ENCODE results near the gene MMADHC. TPM values are rescaled to one million over a fixed set of nuclear protein-coding genes. Genes with fewer than 3 reads are reported as not detected.

MMADHC gene
- total and polyA plus RNA-seq, 2 experiments from 2014 or later, result 138 to 158 TPM

DNA sequence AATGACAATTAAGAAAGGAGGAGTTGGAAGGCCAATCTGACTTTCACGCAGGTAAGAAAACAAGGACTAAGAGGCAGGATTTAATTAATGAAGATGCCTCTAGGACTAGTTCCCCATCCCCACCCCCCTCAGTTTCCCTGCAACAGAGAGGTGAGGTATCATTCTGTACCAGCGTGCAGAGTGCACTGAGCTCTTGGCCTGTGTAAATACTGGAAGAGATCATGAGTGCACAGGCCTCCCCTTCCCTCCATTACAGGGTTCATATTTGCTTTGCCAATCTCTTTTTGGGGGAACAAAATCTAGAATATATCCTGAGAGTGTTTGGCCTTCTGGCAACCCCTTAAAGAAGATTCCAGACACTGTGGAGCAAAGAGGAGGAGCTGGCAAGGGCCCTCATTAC is 60.9 kb downstream of the MMADHC start:
- Histone ChIP-seq H3K27me3 (no peaks in the 10 kb centered on the region), H2AFZ (no peak overlapping the region), H3K4me1 (ENCODE audit: insufficient read depth) (peaks cover 11% of the 10 kb centered on the region), H3K9me2 (replicated peaks; ENCODE audit: insufficient read depth) (no peaks in the 10 kb centered on the region), H3K4me2 (no peak overlapping the region), H3K79me2 (no peaks in the 10 kb centered on the region), H3K9me3 (ENCODE audit: low read depth) (no peaks in the 10 kb centered on the region), H3K36me3 (replicated peaks; ENCODE audit: insufficient read depth, low read depth) (no peaks in the 10 kb centered on the region), H3K27ac (no peak overlapping the region), H4K20me1 (ENCODE audit: insufficient read depth, poor library complexity, severe bottlenecking) (no peaks in the 10 kb centered on the region), H3K4me3 (no peak overlapping the region)
- WGBS (ENCODE audit: low lambda C conversion rate, missing lambda C conversion rate), result 65% methylated on average over 2 of the region's 2 CpGs
- TF ChIP-seq, protein P1, sequence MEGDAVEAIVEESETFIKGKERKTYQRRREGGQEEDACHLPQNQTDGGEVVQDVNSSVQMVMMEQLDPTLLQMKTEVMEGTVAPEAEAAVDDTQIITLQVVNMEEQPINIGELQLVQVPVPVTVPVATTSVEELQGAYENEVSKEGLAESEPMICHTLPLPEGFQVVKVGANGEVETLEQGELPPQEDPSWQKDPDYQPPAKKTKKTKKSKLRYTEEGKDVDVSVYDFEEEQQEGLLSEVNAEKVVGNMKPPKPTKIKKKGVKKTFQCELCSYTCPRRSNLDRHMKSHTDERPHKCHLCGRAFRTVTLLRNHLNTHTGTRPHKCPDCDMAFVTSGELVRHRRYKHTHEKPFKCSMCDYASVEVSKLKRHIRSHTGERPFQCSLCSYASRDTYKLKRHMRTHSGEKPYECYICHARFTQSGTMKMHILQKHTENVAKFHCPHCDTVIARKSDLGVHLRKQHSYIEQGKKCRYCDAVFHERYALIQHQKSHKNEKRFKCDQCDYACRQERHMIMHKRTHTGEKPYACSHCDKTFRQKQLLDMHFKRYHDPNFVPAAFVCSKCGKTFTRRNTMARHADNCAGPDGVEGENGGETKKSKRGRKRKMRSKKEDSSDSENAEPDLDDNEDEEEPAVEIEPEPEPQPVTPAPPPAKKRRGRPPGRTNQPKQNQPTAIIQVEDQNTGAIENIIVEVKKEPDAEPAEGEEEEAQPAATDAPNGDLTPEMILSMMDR (IDR thresholded peaks at IDR 0.05; ENCODE audit: poor library complexity), result no peak
- TF ChIP-seq EZH2phosphoT487 (IDR thresholded peaks at IDR 0.05; ENCODE audit: low read depth, severe bottlenecking, unreplicated experiment) (no peak), EZH2 (IDR thresholded peaks at IDR 0.05; ENCODE audit: borderline replicate concordance) (no peak)
- no peak for DNase-seq (ENCODE audit: low spot score)

GRCh38 chr2:149525323-149525722 is 62.3 kb downstream of the MMADHC start:
- DNase-seq (ENCODE audit: low spot score), result no peak
- TF ChIP-seq EZH2phosphoT487 (IDR thresholded peaks at IDR 0.05; ENCODE audit: low read depth, severe bottlenecking, unreplicated experiment) (no peak), EZH2 (IDR thresholded peaks at IDR 0.05; ENCODE audit: borderline replicate concordance) (no peak)
- TF ChIP-seq, protein P1 (IDR thresholded peaks at IDR 0.05; ENCODE audit: poor library complexity), result no peak
- Histone ChIP-seq H3K79me2 (no peaks in the 10 kb centered on the region), H4K20me1 (ENCODE audit: insufficient read depth, poor library complexity, severe bottlenecking) (no peaks in the 10 kb centered on the region), H3K27ac (no peak overlapping the region), H3K9me3 (ENCODE audit: low read depth) (no peaks in the 10 kb centered on the region), H3K9me2 (replicated peaks; ENCODE audit: insufficient read depth) (no peaks in the 10 kb centered on the region), H2AFZ (no peak overlapping the region), H3K4me1 (ENCODE audit: insufficient read depth) (peaks cover 11% of the 10 kb centered on the region), H3K4me2 (no peak overlapping the region), H3K27me3 (no peaks in the 10 kb centered on the region), H3K36me3 (replicated peaks; ENCODE audit: insufficient read depth, low read depth) (no peaks in the 10 kb centered on the region), H3K4me3 (no peak overlapping the region)
- WGBS (ENCODE audit: low lambda C conversion rate, missing lambda C conversion rate), result 97% methylated on average over 9 of the region's 9 CpGs

Small RNA genes within 50 kb of the gene (small RNA-seq; reads per million reads assigned to genes)
- not detected for gene RNU6-601P

All from hepatocyte (in vitro differentiated cells).